GM19351 (cell line): Measurements from ENCODE around the gene FAM110C.
"Not testable (repeated sequence)": the region's sequence is repeated elsewhere in the genome, so short reads cannot be mapped to it uniquely, and the experiment has no call there.

ENCODE experiments used
- ATAC-seq: cut with Tn5 transposase; IDR thresholded peaks from one replicate; pipeline ENCODE4 v1.9.1; 2021; ENCODE audit warnings: mild to moderate bottlenecking, moderate library complexity; ENCODE audit not compliant: unreplicated experiment

Gene FAM110C

GRCh38 chr2:46471-47345 is at the start of gene FAM110C:
FAM110C (minus strand) TSS chr2:46505; CDS start chr2:46385, 120 bp downstream.
- no peak for ATAC-seq

GRCh38 chr2:92326-92725 is 46.0 kb upstream of the FAM110C start:
- no peak for ATAC-seq

- no peak for ATAC-seq
These were observed 44.5 kb upstream of the FAM110C start for GRCh38 chr2:90645-91312.

- ATAC-seq, result no peak
These were observed 39.5 kb upstream of the FAM110C start for GRCh38 chr2:85761-86160.

- ATAC-seq, result no peak
These were observed 37.8 kb upstream of the FAM110C start for GRCh38 chr2:84121-84520.

GRCh38 chr2:80971-81736 is 34.8 kb upstream of the FAM110C start:
- no peak for ATAC-seq

- no peak for ATAC-seq
These were observed 34.1 kb upstream of the FAM110C start for GRCh38 chr2:80378-80777.

- ATAC-seq, result no peak
These were observed 25.2 kb upstream of the FAM110C start for GRCh38 chr2:71309-72035.

- ATAC-seq, result no peak
These were observed 23.4 kb upstream of the FAM110C start for GRCh38 chr2:69366-70344.

- ATAC-seq, result not testable (repeated sequence)
These were observed 22.3 kb upstream of the FAM110C start for GRCh38 chr2:68637-69036.

GRCh38 chr2:66853-67252 is 20.5 kb upstream of the FAM110C start:
- ATAC-seq, result no peak

GRCh38 chr2:65121-65520 is 18.8 kb upstream of the FAM110C start:
- ATAC-seq, result no peak

GRCh38 chr2:55587-56448 is 9.5 kb upstream of the FAM110C start:
- ATAC-seq, result no peak

- no peak for ATAC-seq
These were observed 5.3 kb upstream of the FAM110C start for GRCh38 chr2:51613-52012.

GRCh38 chr2:47737-48136 is 1.4 kb upstream of the FAM110C start:
- no peak for ATAC-seq

- no peak for ATAC-seq
These were observed 1.0 kb upstream of the FAM110C start for GRCh38 chr2:47346-47725.

GRCh38 chr2:46131-46470 is 204 bp downstream of the FAM110C start:
- ATAC-seq, result no peak

- no peak for ATAC-seq
These were observed 769 bp downstream of the FAM110C start for GRCh38 chr2:45342-46130.
